Endothelial cell of hepatic sinusoid (primary cell): ENCODE data around the gene ZNF511.

Source experiments
- in situ Hi-C: cut with HindIII; loops from 2 replicates; pipeline ENCODE4 v1.10.0; 2017; ENCODE audit warnings: low sequenced_read_pairs

Gene ZNF511

GRCh38 chr10:133350283-133350949 is 41.7 kb downstream of the ZNF511 start:
- in situ Hi-C loops = no loop called here

- in situ Hi-C loops = no loop called here
Observed at GRCh38 chr10:133350950-133351329, 42.2 kb downstream of the ZNF511 start.

GRCh38 chr10:133351408-133352318 is 42.9 kb downstream of the ZNF511 start:
- in situ Hi-C loops = no loop called here

GRCh38 chr10:133353202-133353959 is 44.7 kb downstream of the ZNF511 start:
- in situ Hi-C loops = no loop called here

GRCh38 chr10:133353988-133354605 is 45.4 kb downstream of the ZNF511 start:
- in situ Hi-C loops = no loop called here

- in situ Hi-C loops = no loop called here
Observed at GRCh38 chr10:133354672-133355240, 46.0 kb downstream of the ZNF511 start.

- in situ Hi-C loops = no loop called here
Observed at GRCh38 chr10:133355266-133355665, 46.6 kb downstream of the ZNF511 start.

GRCh38 chr10:133355991-133356390 is 47.3 kb downstream of the ZNF511 start:
- in situ Hi-C loops = no loop called here

- in situ Hi-C loops = no loop called here
Observed at GRCh38 chr10:133356549-133357284, 48.0 kb downstream of the ZNF511 start.

GRCh38 chr10:133357285-133358161 is 48.8 kb downstream of the ZNF511 start, which contains the start of gene FUOM:
Gene FUOM, minus strand, starts transcription at chr10:133358019. Its CDS starts 12 bp downstream, at chr10:133358007.
- in situ Hi-C loops = no loop called here

GRCh38 chr10:133358162-133358924 is 49.6 kb downstream of the ZNF511 start:
- in situ Hi-C loops = no loop called here

GRCh38 chr10:133358925-133359310 is 50.2 kb downstream of the ZNF511 start:
- in situ Hi-C loops = no loop called here

GRCh38 chr10:133359554-133359971 is 50.8 kb downstream of the ZNF511 start:
- in situ Hi-C loops = no loop called here

- in situ Hi-C loops = loop anchor here (10.0 kb wide), 1 partner anchor 55 kb away; the partner anchor contains the start of genes TUBGCP2 and ZNF511
Observed at GRCh38 chr10:133359972-133360610, 51.4 kb downstream of the ZNF511 start.

- in situ Hi-C loops = loop anchor here (10.0 kb wide), 1 partner anchor 56 kb away; the partner anchor contains the start of genes TUBGCP2 and ZNF511
Observed at GRCh38 chr10:133361227-133361626, 52.5 kb downstream of the ZNF511 start.

- in situ Hi-C loops = loop anchor here (10.0 kb wide), 1 partner anchor 57 kb away; the partner anchor contains the start of genes TUBGCP2 and ZNF511
Observed at GRCh38 chr10:133361773-133362441, 53.2 kb downstream of the ZNF511 start.
